Stimulated activated CD8-positive, alpha-beta memory T cell treated with anti-CD3 and anti-CD28 coated beads, Interleukin-2, amount 100 ng/mL, for 1 hour (primary cell): ENCODE measurements around the gene EPHA3.

Source experiments
- DNase-seq, 2 donors: peaks; one replicate each; pipeline ENCODE4 v3.0.0-alpha.2; 2020; ENCODE audit warnings: low read depth in 2 of 2

Gene EPHA3

DNA sequence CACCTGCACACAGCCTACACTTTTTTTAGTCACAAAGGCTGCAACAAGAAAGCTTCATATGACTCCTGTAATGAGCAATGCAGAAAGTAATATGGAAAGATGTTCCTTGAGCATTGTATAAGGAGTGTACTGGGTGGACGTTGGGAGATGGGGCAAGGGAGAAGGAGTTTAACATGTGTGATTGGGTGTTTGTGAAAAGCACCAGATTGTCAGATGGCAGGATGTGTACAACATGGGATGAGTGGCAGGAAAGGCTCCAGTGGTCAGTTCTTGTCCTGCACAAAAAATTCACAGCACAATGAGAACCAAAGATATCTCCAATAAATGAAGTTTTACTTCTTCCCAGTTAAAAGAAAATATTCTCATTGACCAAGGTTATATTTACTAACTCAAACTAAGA lies 255.1 kb downstream of the EPHA3 start:
- no peak for DNase-seq

DNA sequence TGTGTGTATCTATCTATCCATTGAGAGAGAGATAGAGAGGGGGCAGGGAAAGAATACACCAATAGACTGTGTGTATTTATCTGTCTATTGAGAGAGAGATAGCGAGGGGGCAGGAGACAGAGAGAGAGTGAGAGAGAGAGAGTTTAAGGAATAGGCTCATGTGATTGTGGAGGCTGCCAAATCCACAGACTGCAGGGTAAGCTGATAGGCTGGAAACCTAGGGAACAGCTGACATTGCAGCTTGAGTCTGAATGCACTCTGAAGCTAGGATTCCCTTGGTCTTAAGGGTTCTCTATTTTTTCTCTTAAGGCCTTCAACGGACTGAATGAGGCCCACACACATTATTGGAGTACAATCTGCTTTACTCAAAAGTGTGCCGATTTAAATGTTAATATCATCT lies 255.8 kb downstream of the EPHA3 start:
- DNase-seq, result no peak

- DNase-seq, result no peak
Measured at GRCh38 chr3:89364314-89364713, 256.9 kb downstream of the EPHA3 start.

GRCh38 chr3:89367166-89367565 lies 259.7 kb downstream of the EPHA3 start:
- DNase-seq, result no peak

DNA sequence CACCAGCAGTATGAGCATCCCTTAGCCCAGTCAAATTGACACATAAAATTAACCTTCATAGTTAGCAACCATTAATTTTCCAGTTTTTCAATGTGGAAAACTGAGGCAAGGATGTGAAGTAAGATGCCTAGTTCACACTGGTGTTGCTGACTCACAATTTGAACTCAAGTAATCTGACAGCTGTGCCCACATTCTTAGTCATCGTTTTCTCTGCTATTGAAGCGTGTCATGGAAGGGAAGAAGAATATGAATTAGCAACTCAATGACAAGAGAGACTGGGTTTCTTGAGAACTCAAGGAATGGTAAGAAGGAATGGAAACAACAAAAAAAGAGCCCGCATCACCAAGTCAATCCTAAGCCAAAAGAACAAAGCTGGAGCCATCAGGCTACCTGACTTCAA lies 261.4 kb downstream of the EPHA3 start:
- DNase-seq, result no peak

- no peak for DNase-seq
Measured at GRCh38 chr3:89372456-89372855, 265.0 kb downstream of the EPHA3 start.

GRCh38 chr3:89373434-89373833 lies 266.0 kb downstream of the EPHA3 start:
- DNase-seq, result no peak

- no peak for DNase-seq
Measured at GRCh38 chr3:89375451-89375850, 268.0 kb downstream of the EPHA3 start.

GRCh38 chr3:89380016-89380415 lies 272.6 kb downstream of the EPHA3 start:
- no peak for DNase-seq

DNA sequence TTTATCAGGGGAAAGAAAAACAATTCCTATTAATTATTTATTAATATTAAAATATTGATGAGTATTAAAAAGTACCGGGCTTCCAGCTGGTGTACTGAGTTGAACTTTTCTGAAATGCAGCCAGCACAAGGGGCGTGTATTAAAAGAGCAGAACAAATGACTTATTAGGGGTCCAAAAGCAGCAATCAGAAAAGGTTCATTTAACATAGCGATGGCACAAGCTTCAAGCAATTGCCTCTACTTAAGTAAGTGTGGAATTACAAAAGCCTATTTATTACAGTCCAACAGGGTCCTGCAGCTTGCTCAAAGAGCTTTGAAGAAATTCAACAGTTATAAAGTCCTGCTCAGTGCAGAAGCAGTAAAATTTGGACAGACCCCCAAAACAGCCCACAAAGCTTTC lies 285.6 kb downstream of the EPHA3 start:
- no peak for DNase-seq

DNA sequence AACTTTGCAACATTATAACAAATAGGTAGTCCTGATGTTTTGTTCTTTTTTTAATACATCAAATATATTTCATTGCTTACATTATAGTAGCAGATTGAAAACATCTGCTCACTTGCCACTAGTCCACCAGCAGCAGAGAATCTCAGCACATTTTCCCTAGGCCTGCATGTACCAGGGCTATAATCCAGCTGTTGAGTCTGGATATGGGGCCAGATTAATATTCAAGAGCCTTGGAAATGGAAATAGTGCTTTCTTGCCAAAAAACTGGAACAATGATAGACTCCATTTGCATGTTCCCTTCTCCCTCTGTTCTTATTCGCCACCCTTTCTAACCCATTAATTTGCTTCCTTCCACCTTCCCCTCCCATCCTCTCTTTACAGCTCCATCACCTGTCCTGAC lies 288.0 kb downstream of the EPHA3 start:
- no peak for DNase-seq

DNA sequence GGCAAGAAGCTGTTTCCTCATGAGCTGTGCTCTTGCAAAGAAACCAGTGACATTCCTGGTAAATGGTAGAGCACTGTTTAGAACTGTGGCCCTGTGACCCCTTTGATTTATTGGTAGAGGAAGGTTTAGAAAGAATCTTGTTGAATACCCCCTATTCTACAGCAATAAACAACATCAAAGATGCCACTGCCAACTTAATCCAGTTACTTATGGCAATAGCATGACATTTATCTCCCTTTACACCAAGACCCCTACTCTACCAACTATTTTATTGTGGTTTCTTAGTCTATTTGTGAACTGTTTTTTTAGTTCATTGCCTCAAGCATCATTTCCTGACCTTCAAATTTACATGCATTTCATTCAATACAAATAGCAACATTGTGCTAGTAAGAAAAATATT lies 288.6 kb downstream of the EPHA3 start:
- no peak for DNase-seq

- no peak for DNase-seq
Measured at GRCh38 chr3:89402051-89402450, 294.6 kb downstream of the EPHA3 start.

GRCh38 chr3:89405176-89405575 lies 297.8 kb downstream of the EPHA3 start:
- DNase-seq, result no peak

GRCh38 chr3:89405593-89405992 lies 298.2 kb downstream of the EPHA3 start:
- DNase-seq, result no peak

DNA sequence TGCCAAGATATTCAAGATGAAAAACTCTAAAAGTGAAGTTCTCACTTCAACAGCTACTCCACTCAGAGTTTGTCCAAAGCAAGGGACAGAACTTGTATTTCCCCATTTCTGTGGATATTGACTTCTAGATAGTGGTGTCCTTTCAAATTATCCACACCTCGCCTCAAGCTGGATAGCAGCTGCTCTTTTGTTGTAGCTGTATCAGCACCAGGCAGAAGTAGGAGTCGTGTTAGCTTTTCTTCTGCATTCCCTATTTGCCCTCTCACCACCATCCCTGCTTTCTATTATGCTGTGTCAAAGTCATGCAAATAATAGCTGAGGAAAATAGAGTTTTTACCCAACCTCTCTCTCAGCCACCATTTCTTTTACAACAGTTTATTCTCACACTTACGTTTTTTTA lies 303.8 kb downstream of the EPHA3 start:
- DNase-seq, result no peak

DNA sequence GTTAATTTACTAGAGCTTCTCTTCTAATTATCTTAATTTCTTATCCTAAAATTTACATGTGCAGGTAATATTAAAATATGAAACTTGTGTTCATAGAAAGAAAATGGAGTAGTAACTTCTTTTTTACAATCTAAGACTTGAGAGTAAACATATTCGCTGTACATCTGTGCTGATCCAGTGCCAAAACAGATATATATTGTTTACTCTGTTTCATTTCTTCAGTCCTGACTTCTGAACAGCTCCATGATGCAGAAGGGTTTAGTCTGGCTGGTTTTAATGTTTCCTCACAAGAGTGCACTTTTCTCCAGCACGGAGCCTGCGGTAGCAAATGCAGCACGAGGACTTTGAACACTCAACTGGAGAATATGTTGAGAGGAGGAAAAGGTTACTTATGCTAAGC lies 306.8 kb downstream of the EPHA3 start:
- no peak for DNase-seq

GRCh38 chr3:89419647-89420241 lies 312.3 kb downstream of the EPHA3 start:
- DNase-seq, result no peak

GRCh38 chr3:89426060-89426459 lies 318.6 kb downstream of the EPHA3 start:
- no peak for DNase-seq

GRCh38 chr3:89434621-89435380 lies 327.4 kb downstream of the EPHA3 start:
- DNase-seq, result no peak

DNA sequence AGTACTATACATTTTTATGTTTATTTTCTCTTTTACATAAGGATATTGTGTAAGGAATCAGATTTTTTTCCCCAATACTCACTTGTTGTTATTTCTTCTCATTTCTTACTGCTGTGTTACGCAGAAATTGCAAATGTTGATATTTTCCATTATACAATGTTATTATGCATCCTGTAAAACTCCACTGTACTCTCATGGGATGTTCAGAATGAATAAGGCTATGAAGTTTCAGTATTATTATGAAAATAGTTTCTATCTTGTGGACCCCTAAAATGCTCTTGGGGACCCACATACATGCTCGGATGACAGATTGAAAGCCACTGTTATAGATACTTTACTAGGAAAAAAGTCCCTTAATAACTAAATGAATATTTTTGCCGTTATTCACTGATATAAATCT lies 329.4 kb downstream of the EPHA3 start:
- no peak for DNase-seq

DNA sequence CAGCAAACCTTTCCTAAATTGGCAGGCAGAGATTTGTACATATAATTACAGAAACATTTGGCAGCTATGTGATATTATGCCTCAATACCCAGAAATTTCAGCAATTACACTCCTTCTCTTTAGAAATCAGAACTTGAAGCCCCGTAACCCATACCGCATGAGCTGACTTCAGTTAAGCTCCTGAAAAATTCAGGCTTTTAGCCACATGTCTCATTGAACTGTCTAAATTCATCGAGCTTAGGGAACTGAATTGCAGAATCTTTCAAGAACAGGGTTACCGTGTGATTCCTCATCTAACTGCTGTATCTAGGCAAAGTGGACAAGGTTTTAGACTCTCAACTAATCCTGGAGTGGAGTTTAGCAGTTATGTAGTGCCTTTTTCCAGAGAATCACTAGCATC lies 333.0 kb downstream of the EPHA3 start:
- DNase-seq, result no peak

GRCh38 chr3:89441141-89441540 lies 333.7 kb downstream of the EPHA3 start:
- DNase-seq, result no peak

GRCh38 chr3:89446593-89446992 lies 339.2 kb downstream of the EPHA3 start:
- no peak for DNase-seq
